ENCODE measurements around the gene RPS19.
"Not testable (repeated sequence)": the region's sequence is repeated elsewhere in the genome, so short reads cannot be mapped to it uniquely, and the experiment has no call there.

The RPS19 gene

DNA sequence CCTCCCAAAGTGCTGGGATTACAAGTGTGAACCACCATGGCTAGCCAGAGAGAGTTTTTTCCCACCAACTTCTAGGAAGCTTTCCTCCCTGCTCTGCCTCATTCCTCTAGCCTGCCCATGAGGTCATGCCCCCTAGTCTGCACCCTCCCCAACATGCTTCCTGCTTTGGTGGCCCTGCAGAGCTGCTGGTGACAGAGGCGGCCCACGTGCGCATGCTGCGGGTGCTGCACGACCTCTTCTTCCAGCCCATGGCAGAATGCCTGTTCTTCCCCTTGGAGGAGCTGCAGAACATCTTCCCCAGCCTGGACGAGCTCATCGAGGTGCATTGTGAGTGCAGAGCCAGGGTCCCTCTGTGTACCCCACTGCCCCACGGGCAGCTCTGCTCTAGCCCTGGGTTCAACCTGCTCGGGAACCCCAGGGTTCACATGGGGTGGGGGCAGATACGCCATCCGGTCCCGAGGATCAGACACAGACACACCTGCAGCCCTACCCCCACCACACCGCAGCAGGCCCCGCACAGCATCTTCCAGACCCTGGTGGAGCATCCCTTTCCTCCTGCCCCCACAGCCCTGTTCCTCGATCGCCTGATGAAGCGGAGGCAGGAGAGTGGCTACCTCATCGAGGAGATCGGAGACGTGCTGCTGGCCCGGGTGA lies 41.8 kb downstream of the RPS19 start:
- no peak for DNase-seq (ENCODE audit: low read depth in 2 of 2)

DNA sequence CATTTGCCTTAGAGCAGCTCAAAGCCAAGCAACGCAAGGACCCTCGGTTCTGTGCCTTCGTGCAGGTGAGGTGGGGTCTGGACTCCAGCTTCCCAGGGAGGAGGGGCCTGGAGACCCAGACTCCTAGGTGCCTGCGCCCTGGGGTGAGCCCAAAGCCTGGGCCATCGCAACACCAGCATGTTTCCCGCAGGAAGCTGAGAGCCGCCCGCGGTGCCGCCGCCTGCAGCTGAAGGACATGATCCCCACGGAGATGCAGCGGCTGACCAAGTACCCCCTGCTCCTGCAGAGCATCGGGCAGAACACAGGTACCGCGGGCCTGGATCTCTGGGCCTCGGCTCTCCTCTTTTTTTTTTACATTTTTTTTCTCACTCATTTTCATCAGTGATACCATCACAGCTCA lies 42.5 kb downstream of the RPS19 start:
- no peak for DNase-seq (ENCODE audit: low read depth in 2 of 2)

DNA sequence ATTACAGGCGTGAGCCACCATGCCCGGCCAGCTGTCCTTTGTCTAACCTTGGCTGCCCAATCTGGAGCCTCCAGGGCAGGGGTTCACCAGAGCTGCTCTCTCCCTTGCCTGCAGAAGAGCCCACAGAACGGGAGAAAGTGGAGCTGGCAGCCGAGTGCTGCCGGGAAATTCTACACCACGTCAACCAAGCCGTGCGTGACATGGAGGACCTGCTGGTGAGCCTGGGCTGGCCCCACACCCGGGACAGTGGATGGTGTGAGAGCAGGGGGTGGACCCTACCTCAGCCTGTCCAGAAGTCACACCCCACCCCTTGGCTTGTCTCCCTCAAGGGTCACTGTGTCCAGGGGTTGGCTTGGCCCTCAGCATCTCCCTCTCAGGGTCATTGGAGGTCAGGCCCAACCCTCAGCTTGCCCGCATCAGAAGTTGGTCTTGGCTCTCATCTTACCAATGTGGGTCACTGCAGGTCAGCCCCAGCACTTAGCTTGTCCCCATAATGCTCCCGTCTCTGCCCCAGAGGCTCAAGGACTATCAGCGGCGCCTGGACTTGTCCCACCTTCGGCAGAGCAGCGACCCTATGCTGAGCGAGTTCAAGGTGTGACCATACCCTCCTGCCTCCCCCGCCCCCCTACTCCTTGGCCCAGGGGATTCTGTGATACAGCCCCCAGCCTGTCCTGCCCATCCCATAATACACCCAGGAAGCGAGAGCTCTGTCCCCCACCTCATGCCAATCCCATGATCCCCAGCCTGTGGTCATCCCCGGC lies 43.3 kb downstream of the RPS19 start:
- DNase-seq (ENCODE audit: low read depth in 2 of 2), result no peak

DNA sequence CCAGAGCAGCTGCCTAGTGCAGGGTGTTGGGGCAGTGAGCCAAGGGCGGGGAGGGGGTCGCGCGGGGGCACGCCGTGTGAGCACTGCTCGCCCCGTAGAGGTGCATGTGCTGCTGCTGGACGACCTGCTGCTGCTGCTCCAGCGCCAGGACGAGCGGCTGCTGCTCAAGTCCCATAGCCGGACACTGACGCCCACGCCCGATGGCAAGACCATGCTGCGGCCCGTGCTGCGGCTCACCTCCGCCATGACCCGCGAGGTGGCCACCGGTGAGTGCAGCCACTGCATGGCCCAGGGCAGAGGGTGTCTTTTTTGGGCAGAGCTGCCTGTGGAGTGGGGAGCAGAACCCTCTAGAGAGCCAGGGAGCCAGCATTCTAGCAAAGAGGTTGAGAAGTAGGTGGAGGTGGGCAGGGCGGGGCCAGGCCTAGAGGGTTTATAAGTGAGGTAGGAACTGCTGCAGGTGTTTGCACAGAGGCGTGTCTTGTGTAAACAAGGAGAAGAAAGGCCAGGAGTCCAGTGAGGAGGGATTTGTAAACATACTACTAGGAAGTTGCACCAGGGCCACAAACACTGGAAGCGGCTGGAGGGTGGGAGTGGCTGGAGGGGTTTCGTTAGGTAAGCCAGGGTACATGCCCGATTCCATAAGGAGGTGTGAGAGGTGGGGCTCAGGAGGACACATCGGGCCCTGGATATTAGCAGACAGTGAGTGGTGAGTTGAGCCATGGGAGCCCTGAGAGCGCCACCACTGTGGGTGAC lies 44.2 kb downstream of the RPS19 start:
- DNase-seq (ENCODE audit: low read depth in 2 of 2), result no peak

DNA sequence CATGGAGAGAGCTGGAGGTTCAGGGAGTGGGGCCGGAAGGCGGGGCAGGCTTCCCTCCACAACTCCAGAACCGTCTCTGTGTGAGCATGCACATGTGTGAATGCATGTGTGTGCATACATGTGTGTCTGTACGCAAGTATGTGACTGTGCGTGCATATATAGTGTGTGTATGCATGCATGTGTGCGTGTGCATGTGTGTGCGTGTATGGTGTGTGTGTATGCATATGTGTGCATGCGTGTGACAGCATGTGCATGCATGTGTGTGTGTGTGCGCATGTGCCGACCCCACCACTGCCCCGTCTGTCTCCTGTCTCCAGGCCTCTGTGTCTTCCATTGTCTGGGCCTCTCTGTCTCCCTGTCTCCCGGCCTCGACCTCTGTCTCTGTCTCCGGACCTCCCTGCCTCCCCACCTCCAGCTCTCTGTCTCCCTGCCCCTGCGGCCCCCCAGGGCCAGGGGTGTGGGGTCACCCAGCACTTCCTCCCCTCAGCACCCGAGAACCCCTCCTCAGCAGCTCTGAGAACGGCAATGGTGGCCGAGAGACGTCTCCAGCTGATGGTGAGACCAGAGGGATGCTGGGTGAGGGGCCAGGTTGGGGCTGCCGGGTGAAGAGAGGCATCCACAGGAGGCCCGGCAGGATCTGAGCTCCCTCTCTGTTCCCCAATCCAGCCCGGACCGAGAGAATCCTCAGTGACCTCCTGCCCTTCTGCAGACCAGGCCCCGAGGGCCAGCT lies 45.4 kb downstream of the RPS19 start:
- DNase-seq (ENCODE audit: low read depth in 2 of 2), result no peak

DNA sequence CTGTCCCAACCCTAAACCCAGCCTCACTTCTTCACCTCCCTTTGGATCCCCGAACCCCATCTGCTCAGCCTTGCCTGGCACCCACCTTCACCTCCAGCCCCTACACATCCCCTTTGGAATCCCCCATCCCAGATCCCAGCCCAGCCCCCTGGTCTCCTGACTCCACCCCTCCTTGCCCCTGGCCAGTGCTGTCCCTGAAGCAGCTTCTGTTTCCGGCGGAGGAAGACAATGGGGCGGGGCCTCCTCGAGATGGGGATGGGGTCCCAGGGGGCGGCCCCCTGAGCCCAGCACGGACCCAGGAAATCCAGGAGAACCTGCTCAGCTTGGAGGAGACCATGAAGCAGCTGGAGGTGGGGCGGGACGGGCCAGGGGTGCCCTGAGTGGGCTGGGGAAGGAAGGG lies 46.2 kb downstream of the RPS19 start:
- DNase-seq (ENCODE audit: low read depth in 2 of 2), result no peak

DNA sequence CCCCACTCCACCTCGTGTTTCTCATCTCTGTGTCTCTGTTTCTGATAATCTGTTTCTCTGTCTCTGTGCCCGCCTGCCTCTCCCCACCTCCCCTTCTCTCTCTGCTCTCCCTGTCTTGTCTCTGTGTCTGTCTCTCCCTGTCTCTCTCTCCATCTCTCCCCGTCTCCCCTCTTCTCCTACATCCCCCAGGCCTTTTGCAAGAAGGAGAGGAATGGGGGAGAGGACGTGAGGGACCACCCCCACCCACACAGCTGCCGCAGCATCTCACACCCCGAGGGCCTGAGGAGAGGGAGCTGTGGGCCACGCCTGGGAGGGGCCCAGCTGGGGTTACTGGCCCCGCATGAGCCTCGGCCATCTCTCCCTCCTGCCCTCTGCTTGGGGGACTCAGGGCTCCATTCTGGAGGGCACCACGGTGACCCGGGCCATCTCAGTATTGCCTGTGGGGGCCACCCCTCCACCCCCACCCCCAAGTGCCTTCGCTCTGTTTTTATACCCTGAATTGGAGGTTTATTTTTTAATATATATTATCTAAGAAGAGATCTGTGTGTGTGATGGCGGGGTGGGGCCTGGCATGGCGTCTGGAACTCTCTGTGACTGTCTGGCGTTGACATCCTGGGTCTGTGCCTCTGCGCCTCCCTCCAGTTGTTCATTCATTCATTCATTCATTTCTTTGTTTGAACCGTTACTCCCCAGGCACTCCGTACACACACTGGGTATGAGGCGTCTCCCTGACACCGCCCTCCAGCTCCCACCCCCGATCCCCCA lies 47.0 kb downstream of the RPS19 start:
- DNase-seq (ENCODE audit: low read depth in 2 of 2), result no peak

DNA sequence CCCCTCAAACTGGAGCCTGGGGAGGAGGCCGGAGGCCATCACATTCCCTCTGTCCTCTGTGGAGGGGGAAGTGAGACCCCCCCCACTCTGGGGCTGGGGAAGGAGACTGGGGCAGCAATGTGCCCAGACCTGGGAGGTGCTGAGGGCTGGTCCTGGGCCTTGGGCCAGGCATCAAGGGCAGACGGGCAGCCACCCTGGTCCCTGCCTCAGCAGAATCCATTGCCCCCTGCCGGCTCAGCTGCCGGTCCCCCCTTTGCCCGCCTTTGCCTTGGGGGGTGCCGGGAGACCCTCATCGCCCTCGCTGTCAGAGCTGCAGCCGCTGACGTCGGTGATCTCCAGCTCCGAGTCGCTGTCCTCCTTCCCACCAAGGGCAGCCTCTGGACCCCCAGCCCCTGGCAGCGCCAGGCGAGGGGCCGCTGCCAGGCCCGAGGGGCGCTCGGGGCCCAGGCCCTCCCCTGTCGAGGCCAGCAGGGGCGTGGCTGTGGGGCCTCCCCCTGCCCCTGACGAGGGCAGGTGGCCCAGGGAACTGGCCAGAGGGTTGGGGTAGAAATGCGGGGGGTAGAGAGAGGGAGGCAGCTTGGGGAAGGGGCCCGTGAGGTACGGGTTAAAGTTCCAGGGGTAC lies 48.0 kb downstream of the RPS19 start:
- DNase-seq (ENCODE audit: low read depth in 2 of 2), result no peak

DNA sequence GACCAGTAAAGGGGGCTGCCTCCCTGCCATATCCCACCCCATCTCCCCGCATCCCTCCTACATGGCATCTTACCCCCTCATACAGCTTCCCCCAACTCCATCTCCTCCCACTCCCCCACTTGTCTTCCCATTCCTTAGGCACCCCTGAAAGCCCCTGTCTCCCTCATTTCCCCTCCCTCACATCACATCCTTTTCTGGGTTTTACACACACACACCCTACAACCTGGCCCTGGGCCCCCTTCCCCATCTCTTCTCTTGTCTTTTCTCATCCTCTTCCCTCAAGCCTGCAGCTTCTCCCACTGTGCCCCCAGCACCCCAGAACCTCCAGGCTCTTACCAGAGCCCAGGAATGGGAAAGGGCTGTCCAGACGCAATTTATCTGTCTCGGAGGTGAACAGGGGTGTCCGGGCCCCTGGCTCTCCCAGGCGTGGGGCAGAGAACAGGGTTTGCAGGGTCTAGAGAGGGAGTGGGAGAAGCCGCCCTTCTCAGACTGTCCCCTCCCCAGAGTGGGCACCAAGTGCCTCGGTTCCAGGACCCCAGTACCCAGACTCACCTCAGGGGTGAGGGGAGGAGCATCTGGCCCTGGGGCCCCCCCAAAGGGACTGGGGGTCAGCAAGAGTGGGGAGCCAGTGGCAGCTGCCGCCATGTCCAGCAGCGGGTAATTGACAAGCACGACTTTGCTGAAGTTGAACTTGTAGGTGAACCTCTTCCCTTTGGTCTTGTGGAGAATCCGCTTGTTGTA lies 48.8 kb downstream of the RPS19 start:
- no peak for DNase-seq (ENCODE audit: low read depth in 2 of 2)

DNA sequence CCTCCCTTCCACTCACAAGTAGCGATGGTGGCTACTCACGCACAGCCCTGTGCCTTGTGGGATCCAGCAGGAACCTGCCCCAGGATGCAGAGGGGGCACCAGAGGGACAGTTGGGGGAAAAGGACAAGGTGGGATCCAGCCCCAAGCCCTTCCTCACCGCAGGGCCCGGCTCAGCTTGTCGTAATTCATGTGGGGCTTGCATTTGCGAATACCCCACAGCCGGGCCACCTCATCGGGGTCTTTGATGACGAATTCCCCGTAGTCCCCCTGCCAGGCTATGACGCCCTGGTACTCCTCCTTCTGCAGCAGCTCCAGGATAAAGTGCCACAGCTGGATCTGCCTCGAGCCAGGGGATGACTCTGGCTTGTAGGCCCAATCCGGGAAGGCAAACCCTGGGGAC lies 49.7 kb downstream of the RPS19 start:
- no peak for DNase-seq (ENCODE audit: low read depth in 2 of 2)

DNA sequence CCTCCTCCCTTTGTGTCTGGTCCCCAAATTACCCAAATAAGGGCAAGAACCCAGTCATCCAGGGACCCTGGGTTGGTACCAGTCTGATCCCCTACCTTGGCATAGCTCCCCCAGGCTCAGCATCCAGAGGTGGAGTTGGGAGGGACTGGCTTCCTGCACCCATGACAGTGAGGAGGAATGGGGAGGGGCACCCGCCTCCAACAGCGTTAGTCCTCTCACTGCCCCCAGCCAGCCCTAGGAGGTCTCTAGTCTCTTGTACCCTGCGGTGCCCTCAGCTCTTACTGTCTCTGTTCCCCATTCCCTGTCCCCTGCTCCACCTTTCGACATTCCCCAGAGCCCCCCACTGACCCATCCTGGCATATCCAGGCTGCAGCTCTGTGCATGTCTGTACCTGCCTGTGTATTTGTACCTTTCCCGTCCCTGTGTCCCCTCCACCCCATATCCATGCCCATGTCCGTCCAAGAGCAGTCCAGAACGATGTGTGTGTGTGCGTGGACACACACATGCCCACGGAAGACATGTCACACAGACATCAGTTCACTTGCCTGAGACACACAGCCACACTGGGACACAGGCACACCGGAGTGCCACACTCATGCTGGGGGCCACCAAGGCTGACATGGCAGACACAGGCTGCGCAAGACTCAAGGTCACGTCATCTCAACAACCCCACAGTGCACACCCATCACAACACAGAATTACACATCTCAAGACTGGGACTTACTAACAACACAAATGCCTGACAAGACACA lies 50.4 kb downstream of the RPS19 start:
- DNase-seq (ENCODE audit: low read depth in 2 of 2), result no peak

DNA sequence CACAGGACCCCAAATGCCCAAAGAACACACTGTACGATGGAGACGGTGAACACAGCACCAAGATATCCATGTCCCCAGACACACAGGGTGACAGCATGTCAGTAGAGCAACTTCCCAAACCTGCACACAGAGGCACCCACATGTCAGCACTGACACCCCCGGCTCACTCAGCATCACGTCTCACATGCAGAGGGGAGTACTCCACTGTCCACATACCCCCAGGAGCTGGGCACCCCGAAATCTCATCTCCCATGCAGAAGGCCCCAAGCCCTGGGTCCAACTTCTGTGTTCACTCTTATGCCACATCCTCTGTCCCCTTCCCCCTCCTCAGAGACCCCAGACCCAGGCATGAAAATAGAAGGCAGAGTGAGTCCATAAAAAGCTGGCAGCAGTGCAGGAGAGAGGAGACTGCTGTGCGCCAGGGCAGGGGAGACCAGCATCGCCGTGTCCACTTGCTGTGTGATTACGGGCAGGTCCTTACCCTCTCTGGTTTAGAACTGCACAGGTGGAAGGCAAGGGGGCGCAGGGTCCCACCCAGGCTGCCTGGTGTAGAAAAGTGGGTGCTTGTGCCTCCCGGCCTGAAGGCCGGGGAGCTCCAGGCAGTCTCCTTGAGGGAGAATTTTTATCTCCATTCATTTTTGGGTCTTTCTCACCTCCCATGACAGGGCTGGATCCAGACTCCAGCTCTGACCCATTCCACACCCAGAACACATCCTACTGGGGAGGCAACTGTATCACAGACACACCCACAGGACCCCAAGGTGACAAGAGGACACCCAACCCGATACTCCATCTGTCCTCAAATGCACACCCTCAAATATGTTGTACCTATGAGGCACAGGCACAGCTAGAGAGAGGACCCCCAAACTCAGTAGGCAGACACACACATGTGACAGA lies 51.2 kb downstream of the RPS19 start:
- DNase-seq (ENCODE audit: low read depth in 2 of 2), result no peak

DNA sequence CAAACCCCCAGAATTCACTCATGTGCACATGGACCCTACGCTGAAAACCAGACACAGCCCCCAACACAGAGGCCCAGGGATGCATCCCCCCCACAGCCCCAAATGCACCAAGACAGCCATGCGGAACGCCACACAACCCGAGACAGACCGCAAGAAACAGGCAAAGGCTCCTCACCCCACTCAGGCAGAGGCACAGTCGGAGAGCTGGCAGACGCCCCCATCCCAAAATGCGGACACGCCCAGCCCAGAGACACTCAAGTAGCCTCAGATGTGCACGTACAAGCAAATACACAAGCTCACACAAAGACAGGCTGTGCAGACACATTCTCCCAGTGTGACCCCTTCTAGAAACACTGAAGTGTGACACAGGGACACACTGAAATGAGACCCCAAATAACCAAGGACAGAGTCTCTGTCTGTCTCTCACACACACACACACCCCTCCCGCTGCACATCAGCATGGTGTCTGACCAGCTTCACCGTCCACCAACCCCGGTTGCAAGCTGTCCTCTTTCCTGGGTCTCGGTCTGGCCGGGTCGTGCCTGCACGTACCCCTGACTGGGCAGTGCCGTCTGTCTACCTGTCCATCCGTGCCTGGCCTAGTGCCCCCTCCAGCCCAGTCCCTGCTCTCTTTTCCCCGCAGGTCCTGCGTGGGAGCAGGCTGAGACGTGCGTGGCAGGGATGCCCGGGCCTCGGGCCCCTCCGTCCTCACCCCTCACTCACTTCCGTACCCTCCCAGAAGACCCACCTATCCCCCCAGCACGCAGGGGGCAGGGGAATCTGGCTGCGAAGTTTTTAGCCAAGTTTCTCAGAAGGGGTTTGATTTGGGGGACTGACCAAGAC lies 52.1 kb downstream of the RPS19 start:
- DNase-seq (ENCODE audit: low read depth in 2 of 2), result no peak

DNA sequence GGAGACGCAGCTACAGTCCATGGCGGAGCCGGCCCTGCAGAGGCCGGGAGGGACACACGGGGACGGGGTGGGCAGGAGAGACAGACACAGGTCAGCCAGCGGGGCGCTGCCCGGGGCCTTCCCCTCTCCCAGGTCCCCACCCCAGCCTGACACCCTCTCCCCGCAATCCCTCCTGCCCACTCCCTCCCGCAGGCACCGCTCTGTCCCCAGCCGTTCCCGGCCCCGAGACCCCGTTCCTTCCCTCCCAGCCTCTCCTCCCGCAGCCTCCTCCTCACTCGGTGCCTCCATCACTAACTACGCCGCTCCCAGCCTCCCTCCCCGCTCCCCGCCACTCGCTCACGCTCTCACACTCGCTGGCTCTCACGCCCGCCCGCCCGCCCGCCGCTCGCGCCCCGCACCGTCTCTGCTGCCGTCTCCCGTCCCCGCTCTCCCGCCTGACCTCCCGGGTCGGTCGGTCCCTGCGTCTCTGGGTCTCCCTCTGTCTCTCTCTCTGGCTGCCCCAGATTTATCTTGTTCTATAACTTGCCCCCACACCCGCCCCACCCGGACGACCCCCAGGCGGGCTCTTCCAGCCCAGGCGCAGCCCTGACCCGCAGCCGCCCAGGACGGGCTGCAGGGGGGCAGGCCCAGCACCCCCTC lies 53.0 kb downstream of the RPS19 start:
- no peak for DNase-seq (ENCODE audit: low read depth in 2 of 2)

DNA sequence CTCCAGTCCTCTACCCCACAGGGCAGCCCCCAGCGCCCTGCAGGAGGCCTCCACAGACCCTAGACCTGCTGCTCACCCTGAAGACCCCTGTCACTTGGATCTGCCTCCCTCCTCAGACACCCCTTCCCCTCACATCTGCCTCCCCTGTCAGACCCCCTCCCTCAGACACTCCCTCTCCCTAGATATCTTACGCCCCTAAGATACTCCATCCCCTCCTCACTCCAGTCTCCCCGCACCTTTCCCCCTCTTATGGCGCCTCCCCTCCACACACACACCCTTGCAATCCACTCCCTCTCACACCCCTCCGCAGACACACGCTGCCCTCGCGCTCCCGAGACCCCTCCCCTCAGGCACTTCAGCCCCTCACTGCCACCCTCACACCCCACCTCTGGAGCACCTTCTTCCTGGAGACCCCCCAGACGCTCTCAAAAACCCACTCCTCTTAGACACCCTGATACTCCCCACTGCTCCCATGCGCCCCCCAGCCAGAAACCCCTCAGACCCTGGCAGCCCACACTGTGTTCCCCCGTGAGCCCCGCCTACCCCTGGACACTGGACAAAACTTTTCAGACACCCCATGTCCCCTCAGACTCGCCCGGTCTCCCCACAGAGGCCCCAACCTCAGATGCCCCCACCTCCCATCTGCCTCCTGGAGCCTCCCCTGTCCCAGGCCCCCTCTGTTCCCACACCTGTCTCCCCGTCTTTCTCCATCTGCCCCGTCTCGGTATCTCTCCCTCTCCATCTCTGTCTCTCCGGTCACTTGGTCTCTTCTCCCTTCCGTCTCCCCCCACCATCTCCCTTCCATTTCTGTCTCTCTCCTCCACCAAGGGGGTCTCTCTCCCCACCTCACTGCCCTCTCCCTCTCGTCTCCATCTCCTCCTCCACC lies 53.7 kb downstream of the RPS19 start:
- DNase-seq (ENCODE audit: low read depth in 2 of 2), result no peak

DNA sequence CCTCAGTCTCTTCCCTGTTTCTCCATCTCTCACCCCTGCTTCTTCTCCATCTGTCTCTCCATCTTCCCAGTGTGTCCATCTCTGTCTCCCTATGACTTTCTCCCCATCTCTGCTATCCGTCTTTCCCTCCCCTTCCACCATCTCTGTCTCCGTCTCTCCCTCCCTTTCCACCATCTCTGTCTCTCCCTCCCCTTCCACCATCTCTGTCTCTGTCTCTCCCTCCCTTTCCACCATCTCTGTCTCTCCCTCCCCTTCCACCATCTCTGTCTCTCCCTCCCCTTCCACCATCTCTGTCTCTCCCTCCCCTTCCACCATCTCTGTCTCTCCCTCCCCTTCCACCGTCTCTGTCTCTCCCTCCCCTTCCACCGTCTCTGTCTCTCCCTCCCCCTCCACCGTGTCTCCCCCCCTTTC lies 54.4 kb downstream of the RPS19 start:
- DNase-seq (ENCODE audit: low read depth in 2 of 2), result not testable (repeated sequence)

All from activated CD4-positive, alpha-beta T cell treated with anti-CD3 and anti-CD28 coated beads for 24 hours (primary cell).